Vagina (tissue), 2 donors: ENCODE results near the gene CNTNAP4. TPM values are rescaled to one million over a fixed set of nuclear protein-coding genes. Genes with fewer than 3 reads are reported as not detected.

ENCODE experiments used
- DNase-seq, 2 donors: peaks; one replicate each; pipeline ENCODE4 v3.0.0-alpha.2; 2017; ENCODE audit errors: extremely low spot score in 2 of 2
- H3K27ac ChIP-seq: fragments of 200-600 bp; sonication (generic); one replicate; pipeline ENCODE4 v1.5.1; 2019
- H3K27me3 ChIP-seq: fragments of 200-600 bp; sonication (generic); one replicate; pipeline ENCODE4 v1.5.1; 2019
- H3K36me3 ChIP-seq, 2 donors: fragments of 200-600 bp; sonication (generic); one replicate each; pipeline ENCODE4 v1.5.1; 2017 to 2019
- H3K4me1 ChIP-seq: fragments of 200-600 bp; sonication (generic); one replicate; pipeline ENCODE4 v1.5.1; 2019
- H3K4me3 ChIP-seq, 2 donors: fragments of 200-600 bp; sonication (generic); 1 replicate in 1 of 2; 2 replicates in 1 of 2; pipeline ENCODE4 v1.5.1; 2016 to 2019
- H3K9me3 ChIP-seq: fragments of 200-600 bp; sonication (generic); one replicate; pipeline ENCODE4 v1.5.1; 2019
- CTCF ChIP-seq, 3 experiments: fragments of 450-650 bp in 2 of 3; fragments of 200-600 bp in 1 of 3; sonication (generic) in 1 of 3; IDR thresholded peaks; one replicate each; pipeline ENCODE4 v1.5.1; 2017 to 2019; ENCODE audit warnings: antibody characterized with exemption in 3 of 3, mild to moderate bottlenecking in 2 of 3, moderate library complexity in 2 of 3
- POLR2A ChIP-seq, 2 donors: fragments of 450-650 bp; IDR thresholded peaks; one replicate each; pipeline ENCODE4 v1.6.1; 2017; ENCODE audit warnings: antibody characterized with exemption in 2 of 2, mild to moderate bottlenecking in 2 of 2, moderate library complexity in 2 of 2
- POLR2AphosphoS5 ChIP-seq, 2 donors: sonication (generic); formaldehyde crosslinking; IDR thresholded peaks; one replicate each; pipeline ENCODE4 v1.9.0; 2017; ENCODE audit warnings: antibody characterized with exemption in 2 of 2, mild to moderate bottlenecking in 2 of 2, low read depth in 1 of 2; ENCODE audit not compliant: insufficient read depth in 1 of 2
- intact Hi-C: fragments of 100-400 bp; cut with DNase I; formaldehyde crosslinking; loops from one replicate; pipeline ENCODE4 v1.15.1; 2023
- total RNA-seq: library from RNA; depleted of rRNA; stranded (reverse); fragments of >200 nt; gene quantifications from one replicate; pipeline ENCODE4 v1.2.3, GENCODE V29; 2016

CNTNAP4 gene
- total RNA-seq, 1 donor from 2014 or later = 1.7 TPM

GRCh38 chr16:76483307-76483909 lies 206.2 kb downstream of the CNTNAP4 start:
- Histone ChIP-seq H3K27me3 (no peaks in the 10 kb centered on the region), H3K36me3 (no peaks in the 10 kb centered on the region), H3K27ac (no peak overlapping the region), H3K4me3 (no peak overlapping the region), H3K9me3 (no peaks in the 10 kb centered on the region), H3K4me1 (no peaks in the 10 kb centered on the region)
- no peak for TF ChIP-seq CTCF (IDR thresholded peaks at IDR 0.05)
- no peak for TF ChIP-seq POLR2AphosphoS5 (IDR thresholded peaks at IDR 0.05; ENCODE audit: insufficient read depth in 1 of 2, low read depth in 1 of 2)
- intact Hi-C loops = no loop called here
- no peak for DNase-seq

- H3K27me3 ChIP-seq = no peaks in the 10 kb centered on the region
- H3K4me1 ChIP-seq = no peaks in the 10 kb centered on the region
- H3K27ac ChIP-seq = no peak overlapping the region
- intact Hi-C loops = no loop called here
- H3K4me3 ChIP-seq = no peak overlapping the region
- H3K36me3 ChIP-seq = no peaks in the 10 kb centered on the region
- no peak for DNase-seq
- TF ChIP-seq POLR2AphosphoS5 (IDR thresholded peaks at IDR 0.05; ENCODE audit: insufficient read depth in 1 of 2, low read depth in 1 of 2) (no peak), CTCF (IDR thresholded peaks at IDR 0.05) (no peak), POLR2A (IDR thresholded peaks at IDR 0.05) (no peak)
- H3K9me3 ChIP-seq = no peaks in the 10 kb centered on the region
Measured at GRCh38 chr16:76484020-76484419, 206.8 kb downstream of the CNTNAP4 start.

GRCh38 chr16:76486740-76487139 lies 209.5 kb downstream of the CNTNAP4 start:
- intact Hi-C loops = no loop called here
- TF ChIP-seq POLR2AphosphoS5 (IDR thresholded peaks at IDR 0.05; ENCODE audit: insufficient read depth in 1 of 2, low read depth in 1 of 2) (no peak), POLR2A (IDR thresholded peaks at IDR 0.05) (no peak), CTCF (IDR thresholded peaks at IDR 0.05) (no peak)
- no peak overlapping the region for H3K4me3 ChIP-seq
- H3K36me3 ChIP-seq = no peaks in the 10 kb centered on the region
- no peaks in the 10 kb centered on the region for H3K9me3 ChIP-seq
- no peaks in the 10 kb centered on the region for H3K4me1 ChIP-seq
- H3K27ac ChIP-seq = no peak overlapping the region
- H3K27me3 ChIP-seq = no peaks in the 10 kb centered on the region
- no peak for DNase-seq

GRCh38 chr16:76487411-76488064 lies 210.3 kb downstream of the CNTNAP4 start:
- intact Hi-C loops = no loop called here
- no peaks in the 10 kb centered on the region for H3K36me3 ChIP-seq
- no peaks in the 10 kb centered on the region for H3K9me3 ChIP-seq
- no peak for TF ChIP-seq POLR2A (IDR thresholded peaks at IDR 0.05)
- TF ChIP-seq POLR2AphosphoS5 (IDR thresholded peaks at IDR 0.05; ENCODE audit: insufficient read depth in 1 of 2, low read depth in 1 of 2) = no peak
- no peak for TF ChIP-seq CTCF (IDR thresholded peaks at IDR 0.05)
- no peaks in the 10 kb centered on the region for H3K27me3 ChIP-seq
- no peak overlapping the region for H3K4me3 ChIP-seq
- DNase-seq = no peak
- no peaks in the 10 kb centered on the region for H3K4me1 ChIP-seq
- H3K27ac ChIP-seq = no peak overlapping the region

GRCh38 chr16:76488065-76488417 lies 210.8 kb downstream of the CNTNAP4 start:
- intact Hi-C loops = no loop called here

More at GRCh38 chr16:76488065-76488417, 210.8 kb downstream of the CNTNAP4 start:
- no peak overlapping the region for H3K4me3 ChIP-seq
- no peak for TF ChIP-seq POLR2A (IDR thresholded peaks at IDR 0.05)
- TF ChIP-seq POLR2AphosphoS5 (IDR thresholded peaks at IDR 0.05; ENCODE audit: insufficient read depth in 1 of 2, low read depth in 1 of 2) = no peak
- TF ChIP-seq CTCF (IDR thresholded peaks at IDR 0.05) = no peak
- no peaks in the 10 kb centered on the region for H3K36me3 ChIP-seq
- DNase-seq = no peak
- no peaks in the 10 kb centered on the region for H3K9me3 ChIP-seq
- H3K4me1 ChIP-seq = no peaks in the 10 kb centered on the region
- H3K27me3 ChIP-seq = no peaks in the 10 kb centered on the region
- H3K27ac ChIP-seq = no peak overlapping the region
